Gastroesophageal sphincter (tissue), 3 donors: ENCODE measurements around the gene ZNF76.

Experiments
- CTCF ChIP-seq, 4 experiments: fragments of 200-600 bp in 2 of 4; fragments of 450-650 bp in 2 of 4; sonication (generic) in 1 of 4; IDR thresholded peaks; one replicate each; pipeline ENCODE4 v1.5.1; 2017 to 2019; ENCODE audit warnings: antibody characterized with exemption in 4 of 4, mild to moderate bottlenecking in 2 of 4, moderate library complexity in 2 of 4
- EP300 ChIP-seq: sonication (generic); formaldehyde crosslinking; IDR thresholded peaks from one replicate; pipeline ENCODE4 v1.6.1; 2017; ENCODE audit warnings: antibody characterized with exemption, mild to moderate bottlenecking
- POLR2A ChIP-seq, 2 donors: fragments of 450-650 bp; IDR thresholded peaks; one replicate each; pipeline ENCODE4 v1.6.1; 2017; ENCODE audit warnings: antibody characterized with exemption in 2 of 2, mild to moderate bottlenecking in 2 of 2, moderate library complexity in 1 of 2
- POLR2AphosphoS5 ChIP-seq: sonication (generic); formaldehyde crosslinking; IDR thresholded peaks from one replicate; pipeline ENCODE4 v1.6.1; 2017; ENCODE audit warnings: antibody characterized with exemption

GRCh38 chr6:35248300-35248699, 11.2 kb upstream of the ZNF76 start:
- TF ChIP-seq POLR2A (IDR thresholded peaks at IDR 0.05) (no peak), CTCF (IDR thresholded peaks at IDR 0.05) (no peak), POLR2AphosphoS5 (no peak), EP300 (no peak)
